Measurements from ENCODE around the gene INSYN2B.

Gene INSYN2B

DNA sequence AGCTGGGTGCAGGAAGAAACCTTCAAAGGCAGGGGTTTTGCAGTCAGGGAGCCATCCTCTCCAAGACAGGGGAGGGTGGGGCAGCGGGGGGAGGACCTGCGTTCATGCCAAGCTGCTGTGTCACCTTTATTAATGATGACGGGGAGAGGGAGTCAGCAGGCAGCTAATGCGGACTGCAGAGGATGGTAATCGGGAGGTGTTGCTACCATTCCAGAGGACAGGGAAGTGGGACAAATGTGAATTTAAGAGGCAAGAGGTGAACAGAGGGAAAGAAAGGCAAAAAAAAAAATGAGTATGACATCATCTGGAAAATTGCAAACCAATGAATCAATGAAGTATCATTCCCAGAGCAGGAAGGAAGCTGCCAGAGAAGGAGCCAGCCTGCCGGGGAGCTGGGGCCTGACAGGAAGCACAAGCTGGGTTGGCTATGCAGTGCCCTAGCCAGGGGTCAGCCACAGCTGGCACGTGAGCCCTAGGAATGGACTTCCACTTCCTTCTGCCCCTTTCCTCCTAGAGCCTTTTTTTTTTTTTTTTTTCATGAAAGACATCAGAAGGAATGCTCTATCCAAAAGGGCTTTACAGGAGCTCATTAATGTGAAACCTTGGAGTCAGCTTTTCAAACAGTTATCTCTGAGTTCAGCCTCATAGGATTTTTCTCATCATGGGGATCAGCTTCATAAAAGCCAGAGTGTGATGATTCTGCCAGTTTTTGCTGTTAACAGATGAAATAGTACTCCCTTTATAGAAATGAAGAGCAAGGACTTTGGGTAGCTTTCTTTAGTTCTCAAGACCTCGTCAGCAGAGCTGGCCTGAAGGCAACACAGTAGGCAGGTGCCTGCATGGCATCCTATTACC lies 9.2 kb downstream of the INSYN2B start:
- no peak for DNase-seq (ENCODE audit: low spot score)
- Histone ChIP-seq H3K9ac (ENCODE audit: low read depth, low read length, poor library complexity) (no peak overlapping the region), H4K91ac (ENCODE audit: low read depth, low read length, poor library complexity) (no peak overlapping the region), H3K27ac (replicated peaks; ENCODE audit: low read length) (no peak overlapping the region), H2BK120ac (ENCODE audit: low read depth, low read length) (no peak overlapping the region), H3K4me2 (ENCODE audit: insufficient read depth, low read length, poor library complexity, severe bottlenecking) (no peak overlapping the region), H3K18ac (ENCODE audit: low read length) (no peak overlapping the region), H2BK12ac (ENCODE audit: low read length) (no peak overlapping the region), H3K23ac (ENCODE audit: low read depth, low read length, poor library complexity) (no peak overlapping the region), H3K36me3 (replicated peaks in 1 of 2; ENCODE audit: control insufficient read depth in 2 of 2, insufficient read depth in 2 of 2, low read length in 2 of 2) (no peaks in the 10 kb centered on the region), H3K4ac (ENCODE audit: low read length) (no peak overlapping the region), H3K27me3 (ENCODE audit: control insufficient read depth in 3 of 3, insufficient read depth in 3 of 3, low read depth in 1 of 3, low read length in 3 of 3) (no peaks in the 10 kb centered on the region), H3K79me1 (ENCODE audit: low read depth, low read length) (no peaks in the 10 kb centered on the region), H4K8ac (ENCODE audit: low read depth, low read length) (no peak overlapping the region), H3K4me3 (ENCODE audit: low read length in 2 of 2) (no peak overlapping the region), H3K9me3 (replicated peaks in 1 of 2; ENCODE audit: control insufficient read depth in 2 of 2, insufficient read depth in 1 of 2, low read depth in 1 of 2, low read length in 2 of 2) (no peaks in the 10 kb centered on the region), H3K14ac (ENCODE audit: low read length) (no peak overlapping the region), H2AFZ (ENCODE audit: low read length) (no peak overlapping the region), H2BK15ac (ENCODE audit: low read length) (no peak overlapping the region), H2BK5ac (ENCODE audit: low read length) (no peak overlapping the region), H2AK5ac (ENCODE audit: low read depth, low read length) (no peak overlapping the region), H3K4me1 (ENCODE audit: control insufficient read depth in 2 of 2, insufficient read depth in 1 of 2, low read depth in 1 of 2, low read length in 2 of 2) (peaks cover 0 to 4% of the 10 kb centered on the region in 2 donors)
- no CpG with 5 or more reads among the region's 8 CpGs for WGBS, 2 donors (ENCODE audit: extremely low coverage in 2 of 2, insufficient read length in 2 of 2, insufficient replicate concordance in 1 of 2)

DNA sequence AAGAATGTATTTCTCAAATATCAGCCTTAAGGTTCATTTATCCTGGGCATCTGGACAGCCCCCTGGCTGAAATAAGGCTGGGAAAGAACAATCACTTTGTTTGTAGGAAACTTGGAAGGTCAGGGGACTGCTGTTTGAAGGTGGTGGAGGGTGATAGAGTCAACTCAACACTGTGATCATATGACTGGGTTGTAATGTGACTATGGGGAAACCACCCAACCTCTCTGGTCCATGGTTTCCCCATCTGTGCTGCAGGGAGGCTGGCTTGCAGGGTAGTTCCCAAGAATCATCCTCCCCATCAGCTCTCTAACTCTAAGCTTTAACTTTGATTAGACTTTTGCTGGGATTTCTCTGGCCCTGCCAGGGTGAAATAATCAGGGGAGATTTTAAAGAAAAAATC lies 10.0 kb downstream of the INSYN2B start:
- H2AK5ac ChIP-seq (ENCODE audit: low read depth, low read length) = no peak overlapping the region

DNA sequence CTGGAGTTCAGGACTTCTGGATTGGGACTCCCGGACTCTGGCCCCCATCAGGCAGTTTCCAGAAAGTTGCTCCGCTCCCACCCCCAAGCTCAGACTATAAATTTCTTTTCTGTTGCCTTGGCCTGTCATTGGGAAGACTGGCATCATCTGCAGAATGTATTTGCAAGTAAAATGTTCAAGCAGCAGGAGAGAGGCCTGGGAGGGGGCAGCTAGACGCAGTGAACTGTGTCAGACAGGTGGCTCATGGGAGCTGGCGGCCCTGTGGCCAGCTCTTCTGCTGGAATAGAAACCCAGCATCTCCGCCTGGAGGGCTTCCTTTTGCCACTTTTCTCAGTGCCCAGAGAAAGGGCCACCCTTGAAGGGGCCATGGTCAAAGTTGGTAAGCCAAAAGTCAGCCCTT lies 16.0 kb downstream of the INSYN2B start:
- Histone ChIP-seq H4K91ac (ENCODE audit: low read depth, low read length, poor library complexity) (no peak overlapping the region), H3K9me3 (replicated peaks in 1 of 2; ENCODE audit: control insufficient read depth in 2 of 2, insufficient read depth in 1 of 2, low read depth in 1 of 2, low read length in 2 of 2) (no peaks in the 10 kb centered on the region), H4K8ac (ENCODE audit: low read depth, low read length) (no peak overlapping the region), H3K27ac (replicated peaks; ENCODE audit: low read length) (no peak overlapping the region), H3K4ac (ENCODE audit: low read length) (no peak overlapping the region), H3K4me3 (ENCODE audit: low read length in 2 of 2) (no peak overlapping the region), H2BK120ac (ENCODE audit: low read depth, low read length) (no peak overlapping the region), H3K36me3 (replicated peaks in 1 of 2; ENCODE audit: control insufficient read depth in 2 of 2, insufficient read depth in 2 of 2, low read length in 2 of 2) (no peaks in the 10 kb centered on the region), H3K18ac (ENCODE audit: low read length) (no peak overlapping the region), H3K14ac (ENCODE audit: low read length) (no peak overlapping the region), H3K9ac (ENCODE audit: low read depth, low read length, poor library complexity) (no peak overlapping the region), H3K4me2 (ENCODE audit: insufficient read depth, low read length, poor library complexity, severe bottlenecking) (no peak overlapping the region), H2BK12ac (ENCODE audit: low read length) (no peak overlapping the region), H2BK15ac (ENCODE audit: low read length) (no peak overlapping the region), H2AK5ac (ENCODE audit: low read depth, low read length) (no peak overlapping the region), H3K23ac (ENCODE audit: low read depth, low read length, poor library complexity) (no peak overlapping the region), H2AFZ (ENCODE audit: low read length) (peak overlapping the region; percentile 73), H3K27me3 (ENCODE audit: control insufficient read depth in 3 of 3, insufficient read depth in 3 of 3, low read depth in 1 of 3, low read length in 3 of 3) (no peaks in the 10 kb centered on the region), H3K4me1 (ENCODE audit: control insufficient read depth in 2 of 2, insufficient read depth in 1 of 2, low read depth in 1 of 2, low read length in 2 of 2) (peaks cover 4 to 9% of the 10 kb centered on the region in 2 donors), H3K79me1 (ENCODE audit: low read depth, low read length) (no peaks in the 10 kb centered on the region), H2BK5ac (ENCODE audit: low read length) (no peak overlapping the region)
- no CpG with 5 or more reads among the region's 5 CpGs for WGBS, 2 donors (ENCODE audit: extremely low coverage in 2 of 2, insufficient read length in 2 of 2, insufficient replicate concordance in 1 of 2)
- no peak for DNase-seq (ENCODE audit: low spot score)

More for the DNA sequence above, 10.0 kb downstream of the INSYN2B start:
- Histone ChIP-seq H3K4ac (ENCODE audit: low read length) (no peak overlapping the region), H3K27ac (replicated peaks; ENCODE audit: low read length) (no peak overlapping the region), H3K4me1 (ENCODE audit: control insufficient read depth in 2 of 2, insufficient read depth in 1 of 2, low read depth in 1 of 2, low read length in 2 of 2) (peaks cover 0 to 4% of the 10 kb centered on the region in 2 donors), H3K14ac (ENCODE audit: low read length) (no peak overlapping the region), H3K9me3 (replicated peaks in 1 of 2; ENCODE audit: control insufficient read depth in 2 of 2, insufficient read depth in 1 of 2, low read depth in 1 of 2, low read length in 2 of 2) (no peaks in the 10 kb centered on the region), H3K79me1 (ENCODE audit: low read depth, low read length) (no peaks in the 10 kb centered on the region), H3K27me3 (ENCODE audit: control insufficient read depth in 3 of 3, insufficient read depth in 3 of 3, low read depth in 1 of 3, low read length in 3 of 3) (no peaks in the 10 kb centered on the region), H4K8ac (ENCODE audit: low read depth, low read length) (no peak overlapping the region), H3K4me2 (ENCODE audit: insufficient read depth, low read length, poor library complexity, severe bottlenecking) (no peak overlapping the region), H2BK12ac (ENCODE audit: low read length) (no peak overlapping the region), H4K91ac (ENCODE audit: low read depth, low read length, poor library complexity) (no peak overlapping the region), H2BK120ac (ENCODE audit: low read depth, low read length) (no peak overlapping the region), H2BK15ac (ENCODE audit: low read length) (no peak overlapping the region), H3K18ac (ENCODE audit: low read length) (no peak overlapping the region), H2BK5ac (ENCODE audit: low read length) (no peak overlapping the region), H2AFZ (ENCODE audit: low read length) (no peak overlapping the region), H3K36me3 (replicated peaks in 1 of 2; ENCODE audit: control insufficient read depth in 2 of 2, insufficient read depth in 2 of 2, low read length in 2 of 2) (no peaks in the 10 kb centered on the region), H3K23ac (ENCODE audit: low read depth, low read length, poor library complexity) (no peak overlapping the region), H3K9ac (ENCODE audit: low read depth, low read length, poor library complexity) (no peak overlapping the region), H3K4me3 (ENCODE audit: low read length in 2 of 2) (no peak overlapping the region)
- DNase-seq (ENCODE audit: low spot score) = no peak

DNA sequence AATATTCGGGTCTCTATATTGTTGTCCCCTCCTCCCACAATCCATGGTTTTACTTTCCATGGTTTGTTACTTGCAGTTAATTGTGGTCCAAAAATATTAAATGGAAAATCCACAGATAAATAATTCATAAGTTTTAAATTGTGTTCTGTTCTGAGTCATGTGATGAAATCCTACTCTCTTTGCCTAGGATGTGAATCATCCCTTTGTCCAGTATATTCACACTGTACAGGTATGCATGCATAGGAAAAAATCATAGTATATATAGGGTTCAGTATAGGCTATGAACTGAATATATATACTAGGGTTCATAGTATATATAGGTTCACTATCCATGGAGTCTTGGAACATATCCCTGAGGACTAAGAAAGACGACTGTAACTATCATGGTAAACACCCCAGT lies 19.6 kb downstream of the INSYN2B start:
- DNase-seq (ENCODE audit: low spot score) = no peak
- Histone ChIP-seq H2BK15ac (ENCODE audit: low read length) (no peak overlapping the region), H2BK120ac (ENCODE audit: low read depth, low read length) (no peak overlapping the region), H3K4me2 (ENCODE audit: insufficient read depth, low read length, poor library complexity, severe bottlenecking) (no peak overlapping the region), H3K4me1 (ENCODE audit: control insufficient read depth in 2 of 2, insufficient read depth in 1 of 2, low read depth in 1 of 2, low read length in 2 of 2) (peaks cover 0 to 9% of the 10 kb centered on the region in 2 donors), H3K14ac (ENCODE audit: low read length) (no peak overlapping the region), H2BK12ac (ENCODE audit: low read length) (no peak overlapping the region), H3K79me1 (ENCODE audit: low read depth, low read length) (no peaks in the 10 kb centered on the region), H4K8ac (ENCODE audit: low read depth, low read length) (no peak overlapping the region), H2AK5ac (ENCODE audit: low read depth, low read length) (no peak overlapping the region), H3K4ac (ENCODE audit: low read length) (no peak overlapping the region), H3K9ac (ENCODE audit: low read depth, low read length, poor library complexity) (no peak overlapping the region), H2AFZ (ENCODE audit: low read length) (no peak overlapping the region), H3K23ac (ENCODE audit: low read depth, low read length, poor library complexity) (no peak overlapping the region), H4K91ac (ENCODE audit: low read depth, low read length, poor library complexity) (no peak overlapping the region), H2BK5ac (ENCODE audit: low read length) (no peak overlapping the region), H3K9me3 (replicated peaks in 1 of 2; ENCODE audit: control insufficient read depth in 2 of 2, insufficient read depth in 1 of 2, low read depth in 1 of 2, low read length in 2 of 2) (no peaks in the 10 kb centered on the region), H3K4me3 (ENCODE audit: low read length in 2 of 2) (no peak overlapping the region), H3K27me3 (ENCODE audit: control insufficient read depth in 3 of 3, insufficient read depth in 3 of 3, low read depth in 1 of 3, low read length in 3 of 3) (no peaks in the 10 kb centered on the region), H3K27ac (replicated peaks; ENCODE audit: low read length) (no peak overlapping the region), H3K36me3 (replicated peaks in 1 of 2; ENCODE audit: control insufficient read depth in 2 of 2, insufficient read depth in 2 of 2, low read length in 2 of 2) (no peaks in the 10 kb centered on the region), H3K18ac (ENCODE audit: low read length) (no peak overlapping the region)
- WGBS, 2 donors (ENCODE audit: extremely low coverage in 2 of 2, insufficient read length in 2 of 2, insufficient replicate concordance in 1 of 2) = no CpG with 5 or more reads among the region's 2 CpGs

Data from neuronal stem cell (in vitro differentiated cells).